CD1c-positive myeloid dendritic cell (primary cell): Measurements from ENCODE around the gene PRPF4.
"Not testable (repeated sequence)": the region's sequence is repeated elsewhere in the genome, so short reads cannot be mapped to it uniquely, and the experiment has no call there.

Experiments
- DNase-seq: peaks from one replicate; pipeline ENCODE4 v3.0.0-alpha.2; 2016; ENCODE audit errors: extremely low spot score

The PRPF4 gene

GRCh38 chr9:113275157-113276131, at the start of gene PRPF4, which contains the start of gene CDC26:
TSS of gene PRPF4 (plus strand) at chr9:113275658. CDS start at chr9:113275744, 86 bp downstream.
TSS of gene CDC26 (minus strand) at chr9:113275572. CDS start at chr9:113272507, 3,065 bp downstream.
- peak; percentile 98 for DNase-seq

DNA sequence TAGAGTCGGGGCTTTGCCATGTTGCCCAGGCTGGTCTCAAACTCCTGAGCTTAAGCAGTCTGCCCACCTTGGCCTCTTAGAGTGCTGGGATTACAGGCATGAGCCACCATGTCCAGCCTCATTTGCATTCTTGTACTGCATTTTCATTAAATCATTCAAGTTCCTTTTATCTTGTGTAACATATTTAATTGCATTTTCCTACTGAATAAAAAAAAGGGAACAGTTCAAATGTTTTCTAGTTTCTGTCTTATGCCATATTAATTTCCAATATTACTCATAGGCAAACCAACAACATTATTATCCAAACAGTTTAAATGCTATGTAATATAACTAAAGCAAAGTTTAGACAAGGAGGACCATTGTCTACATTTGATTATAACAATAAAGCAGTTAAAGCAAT, 48.0 kb upstream of the PRPF4 start:
- DNase-seq: peak; percentile 52

DNA sequence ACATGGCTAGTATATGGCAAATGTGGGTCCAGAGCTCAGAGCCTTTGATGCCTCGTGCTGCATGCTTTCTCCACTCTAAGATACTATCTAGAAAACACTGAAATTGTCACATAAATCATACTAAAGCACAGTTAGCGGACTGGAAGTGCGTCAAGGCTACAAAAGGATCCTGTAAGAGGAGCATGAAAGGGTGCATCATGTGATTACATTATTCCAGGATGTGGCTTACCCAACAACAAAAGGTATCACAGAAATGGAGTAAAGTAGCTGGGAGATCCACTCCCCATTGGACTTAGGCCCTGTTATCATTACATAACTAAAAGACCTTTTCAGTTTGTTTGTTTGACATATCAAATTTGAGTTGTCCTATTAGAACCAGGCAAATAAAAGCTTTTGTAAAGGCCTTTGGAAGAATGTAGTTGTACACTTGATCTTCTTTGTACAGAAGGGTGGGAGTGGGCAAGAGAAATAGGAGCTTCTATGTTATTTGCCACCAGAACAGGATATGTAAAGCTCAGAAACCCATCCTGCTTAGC, 47.3 kb upstream of the PRPF4 start:
- DNase-seq: no peak

- no peak for DNase-seq
Observed at GRCh38 chr9:113231701-113232100, 43.8 kb upstream of the PRPF4 start.

DNA sequence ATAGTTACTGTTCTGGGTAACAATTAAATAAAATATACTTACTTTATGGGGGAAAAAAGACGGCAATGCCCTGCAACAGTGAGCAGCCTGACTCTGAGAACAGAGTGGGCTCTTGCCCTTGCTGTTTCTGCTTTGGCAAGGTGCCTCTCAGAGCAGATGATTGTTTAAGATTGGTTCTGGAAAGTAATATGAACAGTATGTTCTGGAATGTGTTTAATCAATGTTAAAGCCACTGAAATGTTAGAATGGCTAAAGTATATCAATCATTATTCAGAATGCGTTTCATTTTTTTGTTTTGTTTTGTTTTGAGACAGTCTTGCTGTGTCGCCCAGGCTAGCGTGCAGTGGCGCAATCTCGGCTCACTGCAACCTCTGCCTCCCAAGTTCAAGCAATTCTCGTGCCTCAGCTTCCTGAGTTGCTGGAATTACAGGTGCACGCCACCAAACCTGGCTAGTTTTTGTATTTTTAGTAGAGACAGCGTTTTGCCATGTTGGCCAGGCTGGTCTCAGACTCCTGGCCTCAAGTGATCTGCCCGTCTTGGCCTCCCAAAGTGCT, 39.7 kb upstream of the PRPF4 start:
- DNase-seq: not testable (repeated sequence)

GRCh38 chr9:113237026-113237425, 38.4 kb upstream of the PRPF4 start:
- no peak for DNase-seq

GRCh38 chr9:113238202-113238858, 37.1 kb upstream of the PRPF4 start:
- no peak for DNase-seq

DNA sequence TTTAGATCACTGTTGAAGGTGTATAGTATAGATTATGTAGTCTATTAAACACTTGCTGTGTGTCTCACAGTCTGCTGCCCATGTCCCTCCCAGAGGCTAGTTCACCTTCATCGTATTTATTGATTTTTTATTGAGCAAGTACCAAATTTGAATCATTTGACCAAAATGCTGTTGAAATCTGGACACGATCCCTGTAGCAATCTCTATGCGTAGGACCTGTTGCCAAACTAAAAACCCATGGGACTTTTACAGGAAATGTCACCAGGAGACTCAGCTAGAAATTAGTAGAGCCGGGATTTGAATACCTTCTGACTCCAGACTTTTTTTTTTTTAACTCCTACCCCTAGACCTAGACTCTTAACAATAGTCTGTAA, 36.6 kb upstream of the PRPF4 start:
- no peak for DNase-seq

GRCh38 chr9:113241161-113241560, 34.3 kb upstream of the PRPF4 start:
- no peak for DNase-seq

GRCh38 chr9:113244556-113244955, 30.9 kb upstream of the PRPF4 start:
- no peak for DNase-seq

DNA sequence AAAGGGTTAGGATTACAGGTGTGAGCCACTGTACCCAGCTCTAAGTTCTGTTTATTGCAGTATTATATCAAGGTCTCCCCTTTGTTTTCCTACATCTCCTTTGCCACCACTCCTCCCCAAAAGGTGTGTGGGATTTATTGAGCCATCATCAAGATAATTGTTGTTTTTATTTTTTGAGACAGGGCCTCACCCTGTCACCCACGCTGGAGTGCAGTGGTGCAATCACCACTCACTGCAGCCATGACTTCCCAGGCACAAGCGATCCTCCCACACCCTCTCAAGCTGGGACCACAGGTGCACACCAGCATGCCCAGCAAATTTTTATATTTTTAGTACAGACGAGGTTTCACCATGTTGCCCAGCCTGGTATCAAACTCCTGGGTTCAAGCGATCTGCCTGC, 29.6 kb upstream of the PRPF4 start:
- DNase-seq: no peak

DNA sequence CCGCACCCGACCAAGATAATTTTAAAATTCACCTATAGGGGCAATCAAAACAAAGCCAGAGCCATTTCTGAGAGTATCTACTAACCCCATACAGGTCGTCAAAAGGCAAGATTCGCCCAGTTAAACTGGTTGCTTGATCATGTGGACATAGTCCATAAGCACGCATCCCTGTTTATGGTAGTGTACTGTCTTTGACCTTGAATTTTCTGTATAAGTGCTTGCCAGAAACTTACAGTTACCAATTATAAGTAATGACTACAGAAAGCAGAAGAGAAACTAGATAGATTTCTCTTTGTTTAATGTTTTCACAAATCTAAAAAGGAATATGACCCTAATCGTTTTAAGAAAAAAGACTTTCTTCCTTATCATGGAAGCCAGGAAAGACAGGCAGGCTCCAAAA, 28.5 kb upstream of the PRPF4 start:
- no peak for DNase-seq

DNA sequence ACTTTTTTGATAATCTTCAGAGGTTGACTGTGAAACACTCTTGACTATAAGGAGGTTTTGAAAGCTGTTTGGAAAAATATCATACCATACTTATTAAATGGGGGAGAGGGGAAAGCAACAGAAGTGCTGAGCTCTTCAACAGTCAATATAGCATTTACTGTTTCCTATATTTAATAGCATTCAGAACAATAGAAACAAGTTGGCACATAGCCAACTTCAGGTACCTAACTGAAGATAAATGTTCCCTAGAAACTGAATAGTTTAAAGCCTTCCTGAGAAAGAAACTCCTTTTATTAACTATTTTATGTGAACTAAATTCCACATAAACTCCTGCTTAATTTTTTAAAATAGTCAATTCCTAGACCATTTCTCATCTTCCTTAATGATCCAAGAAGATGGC, 27.8 kb upstream of the PRPF4 start:
- DNase-seq: no peak

DNA sequence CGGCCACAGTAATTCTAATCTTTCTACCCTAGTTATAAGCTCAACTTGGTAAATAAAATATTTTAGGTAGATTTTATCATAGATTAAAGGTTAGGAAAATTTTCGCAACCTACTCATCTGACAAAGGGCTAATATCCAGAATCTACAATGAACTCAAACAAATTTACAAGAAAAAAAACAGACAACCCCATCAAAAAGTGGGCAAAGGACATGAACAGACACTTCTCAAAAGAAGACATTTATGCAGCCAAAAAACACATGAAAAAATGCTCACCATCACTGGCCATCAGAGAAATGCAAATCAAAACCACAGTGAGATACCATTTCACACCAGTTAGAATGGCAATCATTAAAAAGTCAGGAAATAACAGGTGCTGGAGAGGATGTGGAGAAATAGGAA, 25.8 kb upstream of the PRPF4 start:
- not testable (repeated sequence) for DNase-seq

GRCh38 chr9:113250807-113251206, 24.7 kb upstream of the PRPF4 start:
- DNase-seq: no peak

DNA sequence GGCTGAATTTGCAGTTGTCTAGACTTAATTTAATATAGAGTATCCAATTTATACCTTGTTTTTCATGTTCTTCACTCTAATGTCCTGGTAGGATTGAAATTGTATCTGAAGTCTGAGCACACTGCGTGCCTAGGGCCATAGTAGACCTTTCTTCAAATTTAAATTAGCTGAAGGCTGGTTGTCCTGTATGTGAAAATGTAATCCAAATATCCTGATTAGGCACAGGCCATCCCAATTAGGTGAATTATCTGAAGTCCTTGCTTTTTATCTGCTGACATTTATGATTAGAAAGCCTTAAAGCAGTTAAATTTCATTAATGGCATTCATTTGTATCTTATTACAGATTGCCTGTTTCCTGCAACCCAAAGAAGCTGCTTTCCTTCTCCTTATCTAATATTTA, 20.5 kb upstream of the PRPF4 start:
- no peak for DNase-seq

DNA sequence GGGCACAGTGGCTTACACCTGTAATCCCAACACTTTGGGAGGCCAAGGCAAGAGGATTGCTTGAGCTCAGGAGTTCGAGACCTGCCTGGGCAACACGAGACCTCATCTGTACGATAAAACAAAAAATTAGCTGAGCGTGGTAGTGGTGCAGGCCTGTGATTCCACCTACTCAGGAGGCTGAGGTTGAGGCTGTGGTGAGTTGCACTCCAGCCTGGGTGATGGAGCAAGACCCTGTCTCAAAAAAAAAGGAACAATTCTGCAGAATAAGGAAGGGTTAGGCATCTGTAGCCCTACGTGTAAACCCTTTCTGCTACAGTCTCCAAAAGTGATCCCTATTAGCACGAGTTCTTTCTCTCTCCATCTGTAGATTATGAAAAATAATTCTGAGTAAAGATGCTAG, 20.0 kb upstream of the PRPF4 start:
- DNase-seq: peak; percentile 64

GRCh38 chr9:113257863-113258262, 17.6 kb upstream of the PRPF4 start:
- DNase-seq: no peak

- DNase-seq: no peak
Observed at GRCh38 chr9:113258282-113258681, 17.2 kb upstream of the PRPF4 start.

GRCh38 chr9:113261917-113262671, 13.4 kb upstream of the PRPF4 start:
- no peak for DNase-seq

DNA sequence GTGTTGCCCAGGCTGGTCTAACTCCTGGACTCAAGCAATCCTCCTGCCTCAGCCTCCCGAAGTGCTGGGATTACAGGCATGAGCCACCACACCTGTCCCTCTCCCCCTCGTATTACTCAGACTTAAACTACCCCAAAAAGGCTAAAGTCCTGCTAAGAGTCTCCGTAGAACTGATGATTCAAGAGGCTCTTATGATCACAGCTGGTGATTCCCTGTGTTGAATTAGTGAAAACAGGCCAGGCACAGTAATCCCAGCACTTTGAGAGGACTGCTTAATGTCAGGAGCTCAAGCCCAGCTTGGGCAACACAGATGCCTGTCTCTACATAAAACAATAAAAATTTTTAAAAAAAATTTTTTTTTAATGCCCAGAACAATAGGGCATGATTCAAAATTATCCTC, 9.3 kb upstream of the PRPF4 start:
- no peak for DNase-seq
